Fibroblast of skin of abdomen (primary cell): ENCODE measurements around the gene TAP1. TPM values are rescaled to one million over a fixed set of nuclear protein-coding genes. Genes with fewer than 3 reads are reported as not detected.
"Not testable (repeated sequence)": the region's sequence is repeated elsewhere in the genome, so short reads cannot be mapped to it uniquely, and the experiment has no call there.

Experiments
- DNase-seq: peaks from one replicate; pipeline ENCODE4 v3.0.0-alpha.2; 2013
- polyA plus RNA-seq, 2 experiments: library from polyadenylated mRNA; unstranded; fragments of 120-200 nt; gene quantifications; one replicate each; pipeline ENCODE4 v1.2.1, GENCODE V29; 2013; ENCODE audit not compliant: insufficient read length in 2 of 2

The TAP1 gene, protein sequence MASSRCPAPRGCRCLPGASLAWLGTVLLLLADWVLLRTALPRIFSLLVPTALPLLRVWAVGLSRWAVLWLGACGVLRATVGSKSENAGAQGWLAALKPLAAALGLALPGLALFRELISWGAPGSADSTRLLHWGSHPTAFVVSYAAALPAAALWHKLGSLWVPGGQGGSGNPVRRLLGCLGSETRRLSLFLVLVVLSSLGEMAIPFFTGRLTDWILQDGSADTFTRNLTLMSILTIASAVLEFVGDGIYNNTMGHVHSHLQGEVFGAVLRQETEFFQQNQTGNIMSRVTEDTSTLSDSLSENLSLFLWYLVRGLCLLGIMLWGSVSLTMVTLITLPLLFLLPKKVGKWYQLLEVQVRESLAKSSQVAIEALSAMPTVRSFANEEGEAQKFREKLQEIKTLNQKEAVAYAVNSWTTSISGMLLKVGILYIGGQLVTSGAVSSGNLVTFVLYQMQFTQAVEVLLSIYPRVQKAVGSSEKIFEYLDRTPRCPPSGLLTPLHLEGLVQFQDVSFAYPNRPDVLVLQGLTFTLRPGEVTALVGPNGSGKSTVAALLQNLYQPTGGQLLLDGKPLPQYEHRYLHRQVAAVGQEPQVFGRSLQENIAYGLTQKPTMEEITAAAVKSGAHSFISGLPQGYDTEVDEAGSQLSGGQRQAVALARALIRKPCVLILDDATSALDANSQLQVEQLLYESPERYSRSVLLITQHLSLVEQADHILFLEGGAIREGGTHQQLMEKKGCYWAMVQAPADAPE
- polyA plus RNA-seq (2013, experiment 1 of 2; ENCODE audit: insufficient read length): 25.0 TPM
- 26.1 TPM for polyA plus RNA-seq (2013, experiment 2 of 2; ENCODE audit: insufficient read length)

DNA sequence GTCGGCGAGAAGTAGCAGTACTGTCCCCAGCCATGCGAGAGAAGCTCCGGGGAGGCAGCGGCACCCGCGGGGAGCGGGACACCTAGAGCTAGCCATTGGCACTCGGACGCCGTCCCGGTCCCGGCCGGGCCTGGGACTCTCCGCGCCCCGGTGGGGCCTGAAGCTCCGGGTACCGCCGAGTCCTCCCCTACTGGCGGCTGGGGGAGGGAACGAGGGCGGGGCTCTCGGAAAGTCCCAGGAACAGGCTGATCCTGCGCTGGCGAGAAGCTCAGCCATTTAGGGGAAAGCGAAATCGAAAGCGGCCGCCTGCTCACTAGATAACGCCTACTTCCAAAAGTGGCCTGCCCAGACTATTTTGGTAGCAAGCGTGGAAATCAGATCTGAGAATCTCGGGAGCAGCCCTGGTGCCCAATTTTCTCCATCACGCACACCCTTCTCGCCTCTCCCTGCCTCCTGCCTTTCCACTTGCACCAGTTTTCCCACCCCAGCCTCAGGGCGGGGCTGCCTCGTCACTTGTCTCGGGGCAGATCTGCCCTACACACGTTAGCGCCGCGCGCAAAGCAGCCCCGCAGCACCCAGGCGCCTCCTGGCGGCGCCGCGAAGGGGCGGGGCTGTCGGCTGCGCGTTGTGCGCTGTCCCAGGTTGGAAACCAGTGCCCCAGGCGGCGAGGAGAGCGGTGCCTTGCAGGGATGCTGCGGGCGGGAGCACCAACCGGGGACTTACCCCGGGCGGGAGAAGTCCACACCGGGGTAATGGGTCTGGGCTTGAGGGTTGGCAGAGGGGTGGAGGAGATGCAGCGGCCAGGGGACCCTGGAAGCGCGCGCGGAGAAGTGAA, at the start of gene TAP1, which contains the start of gene PSMB9:
TSS of gene TAP1 (minus strand) at position 164 of the 835 bp plus-strand sequence. CDS start at position 96, 68 bp downstream.
TSS of gene PSMB9 (plus strand) at position 652 of the 835 bp plus-strand sequence. CDS start at position 690, 38 bp downstream.
- DNase-seq: peak; percentile 90

DNA sequence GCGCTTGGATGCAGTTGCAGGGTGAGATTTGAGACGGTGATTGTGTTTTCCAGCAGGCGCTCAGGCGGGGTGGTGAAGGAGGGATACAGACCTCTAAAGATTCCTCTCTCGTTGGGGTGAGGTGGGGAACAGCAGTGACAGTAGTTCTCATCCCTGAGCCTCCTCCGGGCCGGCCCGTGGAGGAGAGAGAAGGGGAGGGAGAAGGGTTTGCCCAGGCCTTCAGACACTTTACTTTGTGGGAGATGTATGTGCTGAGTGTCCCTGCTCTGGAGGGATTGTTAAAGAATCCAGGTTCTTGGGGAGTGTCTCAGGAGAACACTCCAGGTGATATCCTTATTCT, 41.5 kb upstream of the TAP1 start:
- no peak for DNase-seq

DNA sequence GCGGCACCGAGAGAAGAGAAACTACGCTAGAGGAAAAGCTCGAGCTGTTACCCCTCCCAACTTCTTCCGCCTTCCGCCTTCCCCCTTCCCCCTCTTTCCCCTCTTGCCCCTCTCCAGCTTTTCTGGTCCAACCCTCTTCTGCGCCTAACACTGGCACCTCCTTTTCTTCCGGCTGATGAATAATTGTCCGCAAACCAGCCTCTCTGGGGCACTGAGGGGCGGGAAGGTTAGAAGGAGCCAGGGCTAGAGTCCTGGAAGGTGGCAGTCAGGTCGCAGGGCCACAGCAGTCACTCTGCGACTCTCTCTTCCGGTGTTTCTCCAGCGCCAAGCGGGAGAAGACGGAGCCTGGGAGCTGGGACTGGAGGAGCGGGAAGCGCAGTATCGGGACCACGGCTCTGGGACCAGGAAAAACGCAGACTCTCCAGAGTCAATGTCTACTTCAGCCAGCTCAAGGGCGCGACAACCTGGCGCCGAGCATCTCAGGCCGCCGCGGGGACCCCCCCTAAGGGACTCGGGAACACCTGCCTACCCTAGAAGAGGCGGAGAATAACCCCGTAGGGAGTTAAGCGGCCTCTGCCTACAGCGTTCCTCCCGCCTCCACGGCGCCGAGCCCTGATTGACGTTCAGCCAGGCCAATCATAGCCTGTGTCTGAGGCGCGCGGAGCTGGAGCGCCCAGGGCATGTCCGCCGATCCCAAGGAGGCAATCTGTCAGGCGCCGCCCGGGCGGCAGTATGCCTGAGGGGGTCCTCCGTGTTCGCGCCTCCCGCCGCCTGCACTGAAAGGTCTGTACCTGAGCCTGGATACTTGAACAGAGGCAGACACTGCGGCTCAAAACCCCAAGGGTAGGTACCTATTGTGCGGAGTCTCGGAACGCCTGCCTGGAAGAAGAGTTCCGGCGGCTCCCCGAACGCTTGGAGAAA, 40.8 kb upstream of the TAP1 start:
- peak; percentile 90 for DNase-seq

DNA sequence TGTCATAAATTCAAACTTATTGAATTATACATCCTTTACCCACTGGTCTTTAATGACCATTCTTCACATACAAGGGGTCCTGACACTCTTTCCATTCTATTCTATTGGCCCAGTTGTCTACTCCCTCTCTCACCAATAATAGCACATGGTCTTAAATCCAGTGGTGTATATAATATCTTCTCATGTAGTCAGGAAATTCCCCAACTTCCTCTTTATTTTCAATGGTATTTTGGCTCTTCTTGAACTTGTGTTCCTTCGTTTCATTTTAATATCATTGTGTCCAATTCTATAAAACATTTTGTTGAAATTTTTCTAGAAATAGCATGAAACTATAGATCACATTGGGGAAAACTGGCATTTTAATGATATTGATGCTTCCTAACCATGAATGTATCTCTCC, 37.3 kb upstream of the TAP1 start:
- DNase-seq: no peak

DNA sequence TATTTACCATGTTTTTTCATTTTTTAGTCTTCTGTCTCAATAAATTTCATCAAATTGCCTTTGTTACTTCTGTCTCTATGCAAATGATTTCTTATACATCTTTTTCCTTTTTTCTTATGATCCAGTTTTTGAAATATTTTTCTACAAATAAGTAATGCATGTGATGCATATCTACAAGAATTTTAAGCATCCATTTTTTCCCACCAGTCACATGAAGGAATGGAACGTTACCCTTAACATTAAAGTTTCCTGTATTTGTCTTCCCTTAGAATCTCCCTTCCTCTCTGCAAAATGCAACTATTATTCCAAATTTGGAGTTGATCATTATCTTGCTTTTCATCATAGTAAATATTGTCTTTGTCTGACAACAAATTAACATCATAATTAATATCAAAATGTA, 36.0 kb upstream of the TAP1 start:
- peak; percentile 31 for DNase-seq

DNA sequence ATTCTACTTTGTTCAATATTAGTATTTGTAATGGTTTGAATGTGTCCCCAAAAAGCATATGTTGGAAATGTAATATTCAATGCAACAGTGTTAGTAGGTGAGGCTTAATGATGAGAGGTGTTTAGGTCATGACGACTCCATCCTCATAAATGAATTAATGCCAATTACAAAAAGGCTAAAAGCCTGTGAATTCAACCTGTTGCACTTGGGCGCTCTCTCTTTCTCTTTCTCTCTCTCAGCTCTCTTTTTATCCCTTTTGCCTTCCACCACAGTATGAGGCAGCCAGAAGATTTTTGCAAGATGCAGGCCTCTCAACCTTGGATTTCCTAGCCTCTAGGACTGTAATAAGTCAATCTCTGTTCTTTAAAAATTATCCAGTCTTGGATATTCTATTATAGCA, 35.1 kb upstream of the TAP1 start:
- DNase-seq: no peak

DNA sequence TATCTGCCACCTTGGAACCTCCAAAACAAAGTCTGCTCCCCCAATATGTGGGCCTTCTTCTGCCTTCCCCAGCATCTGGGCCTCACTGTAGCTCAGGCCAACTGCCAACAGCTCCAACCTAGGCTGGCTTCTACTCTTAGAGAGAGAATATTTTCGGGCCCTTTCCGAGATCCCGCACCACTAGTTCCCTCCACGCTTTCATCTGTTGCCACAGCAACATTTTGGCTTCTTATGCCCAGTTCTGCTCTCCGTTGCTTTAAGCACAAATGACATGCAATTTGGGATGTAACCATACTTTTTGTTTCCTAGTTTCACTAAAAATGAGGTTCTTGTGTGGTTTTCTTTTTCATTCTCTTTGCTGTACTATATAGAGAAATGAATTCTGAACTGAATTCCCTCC, 34.1 kb upstream of the TAP1 start:
- DNase-seq: no peak

DNA sequence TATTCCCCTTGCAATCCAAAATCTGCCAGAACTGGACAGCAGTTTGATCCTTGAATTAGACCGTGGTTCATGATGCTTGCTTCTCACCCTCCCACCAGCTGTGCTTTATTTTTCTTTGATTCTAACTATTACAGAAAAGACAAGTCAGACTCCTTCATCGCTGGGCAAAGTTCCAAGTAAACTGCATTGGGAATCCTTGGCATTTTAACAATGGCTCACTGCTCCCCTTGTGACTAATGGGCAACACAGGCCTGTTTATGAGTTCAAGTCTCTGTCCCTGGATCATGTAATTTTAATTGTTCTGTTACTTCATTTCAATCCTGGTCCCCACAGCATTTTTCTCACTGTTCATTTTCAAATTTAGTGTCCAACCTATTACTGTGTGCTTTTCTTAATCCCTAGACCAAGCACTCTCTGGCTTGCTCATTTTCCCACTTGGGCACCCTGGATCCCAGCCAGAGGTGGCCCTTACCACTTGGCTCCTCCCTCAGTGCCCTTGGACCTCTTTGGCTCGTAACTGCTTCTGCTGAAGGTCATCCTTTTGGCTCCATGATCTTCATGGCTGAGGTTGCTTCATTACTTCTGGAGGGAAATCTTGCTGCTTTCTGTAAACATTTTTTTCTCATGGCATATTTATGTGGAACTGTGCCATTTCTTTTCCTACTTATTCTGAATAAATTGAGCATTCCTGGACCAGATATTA, 33.3 kb upstream of the TAP1 start:
- peak; percentile 85 for DNase-seq

DNA sequence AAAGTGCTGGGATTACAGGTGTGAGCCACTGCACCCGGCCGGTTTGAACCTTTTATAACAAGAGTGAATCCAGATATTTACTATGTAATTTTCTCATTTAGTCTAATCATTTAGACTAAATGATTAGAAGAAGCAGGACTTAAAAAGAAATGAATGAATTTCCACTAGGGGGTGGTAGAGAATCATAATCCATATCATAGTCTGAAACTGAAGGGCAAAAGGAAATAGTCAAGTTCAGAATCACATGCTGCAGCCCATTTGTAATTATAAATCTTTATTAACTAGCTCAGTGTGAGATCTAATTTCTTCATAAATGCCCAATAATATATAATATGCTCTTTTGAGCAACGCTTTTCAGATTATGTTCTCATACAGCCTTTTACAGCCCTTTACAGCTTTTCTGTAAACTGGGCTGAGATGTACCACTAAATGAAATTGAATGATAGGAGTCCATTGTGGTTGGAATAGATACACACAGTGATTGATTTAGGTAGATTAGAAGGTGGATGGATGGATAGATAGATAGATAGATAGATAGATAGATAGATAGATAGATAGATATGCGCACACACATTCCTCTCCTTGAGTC, 32.3 kb upstream of the TAP1 start:
- peak; percentile 69 for DNase-seq

DNA sequence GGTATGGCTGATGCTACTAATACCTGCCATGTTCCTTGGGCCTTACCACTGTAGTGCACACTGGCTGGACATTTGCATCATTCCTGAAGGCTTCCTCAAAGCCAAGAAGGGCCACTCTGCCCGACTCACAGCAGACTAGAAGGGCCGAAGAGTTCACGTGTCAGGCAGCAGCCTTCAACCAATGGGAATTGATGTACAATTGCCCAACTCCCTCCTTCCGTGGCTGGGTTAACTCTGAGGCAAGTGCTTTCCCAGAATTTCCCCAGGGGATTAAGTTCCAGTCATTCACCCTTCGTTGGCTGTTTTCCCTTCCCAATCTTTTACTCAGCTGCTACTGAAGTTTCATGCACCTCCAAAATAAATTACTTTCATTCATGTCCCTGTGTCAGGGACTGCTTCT, 30.3 kb upstream of the TAP1 start:
- DNase-seq: peak; percentile 40

DNA sequence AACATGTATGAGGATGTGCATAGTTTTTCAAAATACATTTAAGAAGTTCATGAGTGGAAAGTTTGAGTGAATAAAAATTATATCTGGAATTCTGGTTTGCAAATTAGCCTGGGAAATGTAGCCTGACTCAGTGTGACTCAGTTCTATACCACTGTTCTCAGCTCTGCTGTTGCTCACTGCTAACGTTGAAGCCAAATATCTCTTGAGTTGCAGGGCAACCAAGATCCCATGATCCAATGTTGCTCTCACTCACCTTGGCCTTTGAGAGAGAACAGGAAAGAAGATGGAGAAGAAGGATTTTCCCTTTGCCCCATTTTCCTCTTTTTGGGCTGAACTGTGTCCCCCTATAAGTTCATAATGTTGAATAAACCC, 29.4 kb upstream of the TAP1 start:
- peak; percentile 47 for DNase-seq

DNA sequence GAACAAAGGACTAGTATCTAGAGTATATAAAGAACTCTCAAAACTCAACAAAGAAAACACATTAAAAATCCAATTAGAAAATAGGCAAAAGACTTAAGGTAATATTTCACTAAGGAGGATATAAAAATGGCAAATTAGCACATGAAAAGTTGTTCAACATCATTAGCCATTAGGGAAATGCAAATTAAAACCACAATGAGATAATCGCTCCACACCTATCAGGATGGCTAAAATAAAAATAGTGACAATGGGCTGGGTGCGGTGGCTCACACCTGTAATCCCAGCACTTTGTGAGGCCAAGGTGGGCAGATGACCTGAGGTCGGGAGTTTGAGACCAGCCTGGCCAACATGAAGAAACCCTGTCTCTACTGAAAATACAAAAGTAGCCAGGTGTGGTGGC, 27.5 kb upstream of the TAP1 start:
- DNase-seq: not testable (repeated sequence)

DNA sequence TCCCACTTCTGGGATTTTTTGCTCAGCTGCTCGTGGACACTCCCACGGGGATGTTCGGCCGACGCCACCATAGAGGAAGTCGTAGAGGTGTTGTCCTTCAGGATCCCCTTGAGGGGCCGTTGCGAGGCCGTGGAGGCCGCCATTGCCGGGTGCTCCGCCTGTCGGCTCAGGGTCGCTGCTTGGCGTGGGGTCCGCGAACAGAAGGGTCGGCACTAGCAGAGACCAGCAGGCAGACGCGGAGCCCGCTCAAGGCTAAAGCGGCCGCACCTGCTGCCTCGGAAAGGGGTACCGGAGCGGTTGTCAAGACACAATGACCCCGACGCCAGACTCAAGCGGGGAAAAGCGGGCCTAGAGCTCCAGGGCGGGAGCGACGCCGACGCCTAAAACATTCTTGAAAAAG, 26.2 kb upstream of the TAP1 start:
- no peak for DNase-seq

DNA sequence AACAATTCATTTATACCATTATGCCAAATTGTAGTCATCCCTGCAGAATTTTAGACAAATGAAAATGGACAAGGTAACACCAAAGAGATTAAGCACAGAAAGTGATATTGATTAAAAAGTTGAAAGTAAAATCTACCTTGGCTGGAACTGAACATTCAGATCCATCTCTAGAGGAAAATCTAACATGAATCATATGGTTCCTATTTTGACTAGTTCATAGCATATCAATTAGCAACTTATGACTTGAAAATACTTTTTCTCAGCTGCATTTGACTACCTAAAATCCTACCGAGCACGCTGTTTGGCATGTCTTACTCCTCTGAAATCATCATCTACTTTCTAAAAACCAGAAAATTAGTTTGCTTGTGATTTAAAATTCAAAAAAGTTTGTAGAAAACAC, 23.1 kb upstream of the TAP1 start:
- DNase-seq: no peak

DNA sequence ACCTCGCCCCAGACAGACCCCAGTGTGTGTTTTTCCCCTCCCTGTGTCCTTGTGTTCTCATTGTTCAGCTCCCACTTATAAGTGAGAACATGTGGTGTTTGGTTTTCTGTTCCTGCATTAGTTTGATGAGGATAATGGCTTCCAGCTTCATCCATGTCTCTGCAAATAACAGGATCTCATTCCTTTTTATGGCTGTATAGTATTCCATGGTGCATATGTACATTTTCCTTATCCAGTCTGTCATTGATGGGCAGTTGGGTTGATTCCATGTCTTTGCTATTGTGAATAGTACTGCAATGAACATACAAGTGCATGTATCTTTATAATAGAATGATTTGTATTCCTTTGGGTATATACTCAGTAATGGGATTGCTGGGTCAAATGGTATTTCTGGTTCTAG, 20.4 kb upstream of the TAP1 start:
- not testable (repeated sequence) for DNase-seq

DNA sequence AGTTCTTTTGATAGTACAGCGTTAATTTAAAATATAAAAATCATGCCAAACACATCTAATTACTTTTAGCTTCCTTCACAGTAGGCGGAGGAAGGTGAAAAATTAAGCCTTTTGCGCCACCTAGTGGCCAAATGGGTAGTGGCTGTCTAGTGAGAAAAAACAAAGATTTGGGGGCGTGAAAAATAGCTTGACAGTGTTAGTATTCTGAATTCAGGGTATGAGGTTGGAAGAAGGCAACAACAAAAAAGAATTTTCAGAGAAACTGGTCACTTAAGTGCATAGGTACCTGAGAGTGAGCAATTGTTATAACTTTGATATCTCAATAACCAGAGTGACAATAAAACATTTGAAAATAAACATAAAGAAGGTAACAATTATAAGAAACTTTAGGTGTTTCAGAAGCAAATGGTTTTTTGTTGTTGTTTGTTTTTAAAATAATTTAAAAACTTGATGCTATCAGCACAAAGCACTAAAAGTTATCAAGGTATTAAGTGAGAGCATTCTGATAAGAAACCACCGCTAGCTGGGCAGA, 14.8 kb upstream of the TAP1 start:
- DNase-seq: peak; percentile 63

DNA sequence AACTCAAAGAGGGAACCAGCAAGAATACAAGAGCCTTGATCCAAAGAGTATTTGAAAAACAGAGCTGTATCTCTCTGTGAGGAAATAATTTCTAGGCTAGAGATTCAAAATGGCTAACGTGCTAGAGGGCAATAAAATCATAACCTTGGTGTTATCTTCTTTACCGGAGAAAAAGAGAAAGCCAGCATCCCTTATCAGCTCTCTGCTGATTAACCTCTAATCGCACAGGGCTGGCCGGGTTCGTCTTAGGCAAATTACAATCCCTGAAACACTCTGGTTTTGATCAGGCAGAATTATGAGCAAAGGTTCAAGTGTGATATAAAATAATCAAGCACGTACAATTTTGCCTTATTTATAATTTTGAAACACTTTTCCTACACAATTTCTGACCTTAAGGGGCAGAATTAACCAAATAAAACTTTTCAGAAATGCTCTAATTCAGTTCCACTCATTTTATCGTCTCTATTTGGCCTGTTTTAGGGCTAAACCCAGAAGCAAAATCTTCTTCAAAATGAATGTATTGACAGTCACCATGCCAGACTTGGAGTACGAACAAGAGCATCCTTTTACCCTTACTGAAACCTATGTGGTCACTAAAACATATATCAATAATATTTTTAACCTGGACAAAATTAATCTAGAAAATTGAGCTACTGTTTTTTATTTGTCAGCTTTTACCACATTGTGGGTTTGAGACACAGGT, 14.2 kb upstream of the TAP1 start:
- DNase-seq: no peak

DNA sequence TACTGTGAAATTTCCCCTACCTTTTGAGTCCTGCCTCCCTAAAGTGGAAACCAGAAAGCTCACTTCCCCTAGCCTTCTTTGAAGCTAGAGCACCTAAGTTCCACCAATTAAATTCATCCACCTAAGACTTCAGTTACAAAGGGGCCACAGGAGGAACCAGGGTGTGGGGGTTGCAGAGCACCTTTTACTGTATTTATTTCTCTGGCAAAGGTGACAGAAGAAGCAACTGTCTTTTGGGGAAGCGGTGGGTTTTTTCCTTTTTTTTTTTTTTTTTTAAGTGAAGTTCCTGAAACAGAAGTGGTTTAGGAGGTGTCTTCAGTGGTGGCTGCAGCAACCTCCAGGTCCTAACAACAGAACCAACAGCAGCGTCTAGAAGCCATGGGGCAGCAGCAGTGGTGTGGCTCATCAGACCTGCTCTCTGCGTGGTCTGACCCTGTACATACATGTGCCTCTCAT, 13.5 kb upstream of the TAP1 start:
- no peak for DNase-seq

DNA sequence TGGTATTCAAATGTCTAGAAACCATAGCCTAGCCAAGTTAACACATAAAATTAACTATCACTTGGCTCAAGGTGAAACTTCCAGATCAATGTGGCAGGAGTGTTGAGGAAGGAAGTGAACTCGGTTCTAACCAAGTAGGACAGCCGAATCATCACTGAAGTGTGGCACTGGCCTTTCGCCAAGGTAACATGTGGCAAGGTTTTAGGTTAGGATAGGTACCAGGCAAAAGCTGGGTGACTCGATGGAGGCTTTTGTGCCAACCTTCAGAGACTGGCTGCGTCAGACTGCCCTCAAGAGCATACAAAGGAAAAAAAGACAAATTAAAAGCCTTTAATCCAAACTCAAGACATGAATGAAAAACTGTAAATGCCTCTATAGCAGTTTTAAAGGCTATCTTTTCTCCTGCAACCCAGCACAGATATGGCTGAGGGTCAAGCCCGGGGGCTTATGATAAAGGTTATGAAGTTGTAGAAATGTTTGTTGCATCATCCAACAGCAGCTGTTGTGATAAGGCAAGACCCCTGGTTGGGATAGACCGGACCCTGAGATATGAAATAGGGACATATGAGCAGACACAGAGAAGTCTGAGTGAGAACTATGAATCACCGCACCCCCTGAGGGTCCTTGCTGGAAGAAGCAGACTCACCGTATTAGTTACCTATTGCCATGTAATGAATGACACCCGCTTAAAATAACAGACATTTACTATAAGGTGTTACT, 12.4 kb upstream of the TAP1 start:
- no peak for DNase-seq
